Measurements from ENCODE around the gene INHBC. TPM values are rescaled to one million over a fixed set of nuclear protein-coding genes. Genes with fewer than 3 reads are reported as not detected.

The INHBC gene
- total RNA-seq, 1 experiment from 2014 or later: 0.11 TPM

- peaks cover 25% of the 10 kb centered on the region for H3K4me1 ChIP-seq (ENCODE audit: low read length)
- H3K4me2 ChIP-seq (ENCODE audit: low read depth, low read length, poor library complexity, severe bottlenecking): no peak overlapping the region
- no peaks in the 10 kb centered on the region for H3K27me3 ChIP-seq (ENCODE audit: low read length)
- no peak overlapping the region for H3K9ac ChIP-seq (ENCODE audit: low read length)
- no peaks in the 10 kb centered on the region for H3K9me2 ChIP-seq (replicated peaks; ENCODE audit: insufficient read depth, low read length)
- no peaks in the 10 kb centered on the region for H3K36me3 ChIP-seq (ENCODE audit: insufficient read depth, low read length)
- no peaks in the 10 kb centered on the region for H3K79me2 ChIP-seq (ENCODE audit: low read length)
- H3K4me3 ChIP-seq (ENCODE audit: low read length): no peak overlapping the region
- H4K20me1 ChIP-seq (ENCODE audit: insufficient read depth, low read depth, low read length): no peaks in the 10 kb centered on the region
- DNase-seq: no peak
- H3K9me3 ChIP-seq (ENCODE audit: low read length): no peaks in the 10 kb centered on the region
- no peak overlapping the region for H2AFZ ChIP-seq (ENCODE audit: low read length)
- H3K27ac ChIP-seq (ENCODE audit: low read length): no peak overlapping the region
Measured at GRCh38 chr12:57465030-57465746, 30.6 kb downstream of the INHBC start.

GRCh38 chr12:57465747-57466505 is 31.3 kb downstream of the INHBC start:
- Histone ChIP-seq H3K79me2 (ENCODE audit: low read length) (no peaks in the 10 kb centered on the region), H3K4me2 (ENCODE audit: low read depth, low read length, poor library complexity, severe bottlenecking) (no peak overlapping the region), H3K9me2 (replicated peaks; ENCODE audit: insufficient read depth, low read length) (no peaks in the 10 kb centered on the region), H4K20me1 (ENCODE audit: insufficient read depth, low read depth, low read length) (no peaks in the 10 kb centered on the region), H3K36me3 (ENCODE audit: insufficient read depth, low read length) (no peaks in the 10 kb centered on the region), H2AFZ (ENCODE audit: low read length) (no peak overlapping the region), H3K9me3 (ENCODE audit: low read length) (no peaks in the 10 kb centered on the region), H3K4me1 (ENCODE audit: low read length) (peaks cover 18% of the 10 kb centered on the region), H3K9ac (ENCODE audit: low read length) (no peak overlapping the region), H3K27me3 (ENCODE audit: low read length) (no peaks in the 10 kb centered on the region), H3K27ac (ENCODE audit: low read length) (no peak overlapping the region), H3K4me3 (ENCODE audit: low read length) (no peak overlapping the region)
- no peak for DNase-seq

- H3K27me3 ChIP-seq (ENCODE audit: low read length): no peaks in the 10 kb centered on the region
- DNase-seq: no peak
- H3K9me2 ChIP-seq (replicated peaks; ENCODE audit: insufficient read depth, low read length): no peaks in the 10 kb centered on the region
- peaks cover 5% of the 10 kb centered on the region; the same call in 1 of the 2 replicates for H3K4me1 ChIP-seq (ENCODE audit: low read length)
- H3K36me3 ChIP-seq (ENCODE audit: insufficient read depth, low read length): no peaks in the 10 kb centered on the region
- no peaks in the 10 kb centered on the region for H4K20me1 ChIP-seq (ENCODE audit: insufficient read depth, low read depth, low read length)
- no peak overlapping the region for H3K9ac ChIP-seq (ENCODE audit: low read length)
- H3K27ac ChIP-seq (ENCODE audit: low read length): no peak overlapping the region
- no peak overlapping the region for H3K4me3 ChIP-seq (ENCODE audit: low read length)
- H3K79me2 ChIP-seq (ENCODE audit: low read length): no peaks in the 10 kb centered on the region
- no peak overlapping the region for H2AFZ ChIP-seq (ENCODE audit: low read length)
- no peak overlapping the region for H3K4me2 ChIP-seq (ENCODE audit: low read depth, low read length, poor library complexity, severe bottlenecking)
- no peaks in the 10 kb centered on the region for H3K9me3 ChIP-seq (ENCODE audit: low read length)
Measured at GRCh38 chr12:57467212-57467874, 32.8 kb downstream of the INHBC start.

GRCh38 chr12:57467915-57468314 is 33.3 kb downstream of the INHBC start:
- no peaks in the 10 kb centered on the region for H3K9me2 ChIP-seq (replicated peaks; ENCODE audit: insufficient read depth, low read length)
- H4K20me1 ChIP-seq (ENCODE audit: insufficient read depth, low read depth, low read length): no peaks in the 10 kb centered on the region
- no peak overlapping the region for H3K4me3 ChIP-seq (ENCODE audit: low read length)
- H3K9me3 ChIP-seq (ENCODE audit: low read length): no peaks in the 10 kb centered on the region
- no peak overlapping the region for H2AFZ ChIP-seq (ENCODE audit: low read length)
- H3K9ac ChIP-seq (ENCODE audit: low read length): no peak overlapping the region
- H3K4me2 ChIP-seq (ENCODE audit: low read depth, low read length, poor library complexity, severe bottlenecking): no peak overlapping the region
- peaks cover 5% of the 10 kb centered on the region; the same call in 1 of the 2 replicates for H3K4me1 ChIP-seq (ENCODE audit: low read length)
- DNase-seq: no peak
- H3K27me3 ChIP-seq (ENCODE audit: low read length): no peaks in the 10 kb centered on the region
- no peaks in the 10 kb centered on the region for H3K36me3 ChIP-seq (ENCODE audit: insufficient read depth, low read length)
- H3K79me2 ChIP-seq (ENCODE audit: low read length): no peaks in the 10 kb centered on the region
- no peak overlapping the region for H3K27ac ChIP-seq (ENCODE audit: low read length)

GRCh38 chr12:57469296-57470164 is 34.9 kb downstream of the INHBC start:
- Histone ChIP-seq H2AFZ (ENCODE audit: low read length) (no peak overlapping the region), H3K9me3 (ENCODE audit: low read length) (no peaks in the 10 kb centered on the region), H3K9ac (ENCODE audit: low read length) (no peak overlapping the region), H3K4me1 (ENCODE audit: low read length) (peaks cover 5% of the 10 kb centered on the region; the same call in 1 of the 2 replicates), H3K27ac (ENCODE audit: low read length) (no peak overlapping the region), H3K4me2 (ENCODE audit: low read depth, low read length, poor library complexity, severe bottlenecking) (no peak overlapping the region), H3K79me2 (ENCODE audit: low read length) (no peaks in the 10 kb centered on the region), H3K4me3 (ENCODE audit: low read length) (no peak overlapping the region), H3K27me3 (ENCODE audit: low read length) (no peaks in the 10 kb centered on the region), H3K36me3 (ENCODE audit: insufficient read depth, low read length) (no peaks in the 10 kb centered on the region), H3K9me2 (replicated peaks; ENCODE audit: insufficient read depth, low read length) (no peaks in the 10 kb centered on the region), H4K20me1 (ENCODE audit: insufficient read depth, low read depth, low read length) (no peaks in the 10 kb centered on the region)
- DNase-seq: no peak

- Histone ChIP-seq H3K79me2 (ENCODE audit: low read length) (no peaks in the 10 kb centered on the region), H3K4me1 (ENCODE audit: low read length) (peaks cover 5% of the 10 kb centered on the region; the same call in 1 of the 2 replicates), H3K9me2 (replicated peaks; ENCODE audit: insufficient read depth, low read length) (no peaks in the 10 kb centered on the region), H3K9me3 (ENCODE audit: low read length) (no peaks in the 10 kb centered on the region), H3K4me2 (ENCODE audit: low read depth, low read length, poor library complexity, severe bottlenecking) (no peak overlapping the region), H3K9ac (ENCODE audit: low read length) (no peak overlapping the region), H3K27ac (ENCODE audit: low read length) (no peak overlapping the region), H2AFZ (ENCODE audit: low read length) (no peak overlapping the region), H4K20me1 (ENCODE audit: insufficient read depth, low read depth, low read length) (no peaks in the 10 kb centered on the region), H3K4me3 (ENCODE audit: low read length) (no peak overlapping the region), H3K36me3 (ENCODE audit: insufficient read depth, low read length) (no peaks in the 10 kb centered on the region), H3K27me3 (ENCODE audit: low read length) (no peaks in the 10 kb centered on the region)
- DNase-seq: no peak
Measured at GRCh38 chr12:57470286-57470969, 35.8 kb downstream of the INHBC start.

- H3K79me2 ChIP-seq (ENCODE audit: low read length): no peaks in the 10 kb centered on the region
- no peak overlapping the region for H2AFZ ChIP-seq (ENCODE audit: low read length)
- no peak overlapping the region for H3K9ac ChIP-seq (ENCODE audit: low read length)
- H3K27me3 ChIP-seq (ENCODE audit: low read length): no peaks in the 10 kb centered on the region
- H3K9me2 ChIP-seq (replicated peaks; ENCODE audit: insufficient read depth, low read length): no peaks in the 10 kb centered on the region
- H3K36me3 ChIP-seq (ENCODE audit: insufficient read depth, low read length): no peaks in the 10 kb centered on the region
- no peak overlapping the region for H3K4me2 ChIP-seq (ENCODE audit: low read depth, low read length, poor library complexity, severe bottlenecking)
- DNase-seq: no peak
- H3K4me3 ChIP-seq (ENCODE audit: low read length): no peak overlapping the region
- H4K20me1 ChIP-seq (ENCODE audit: insufficient read depth, low read depth, low read length): no peaks in the 10 kb centered on the region
- peaks cover 5% of the 10 kb centered on the region; the same call in 1 of the 2 replicates for H3K4me1 ChIP-seq (ENCODE audit: low read length)
- H3K27ac ChIP-seq (ENCODE audit: low read length): no peak overlapping the region
- no peaks in the 10 kb centered on the region for H3K9me3 ChIP-seq (ENCODE audit: low read length)
Measured at GRCh38 chr12:57470970-57471656, 36.5 kb downstream of the INHBC start.
